Activated B cell treated with CpG ODN at 0.5 μM for 24 hours (primary cell): ENCODE measurements around the gene ZGRF1. TPM values are rescaled to one million over a fixed set of nuclear protein-coding genes. Genes with fewer than 3 reads are reported as not detected.

Source experiments
- ATAC-seq: fragments of 200-7000 bp; cut with Tn5 transposase; one replicate; pipeline ENCODE4 v1.10.0; 2021; ENCODE audit warnings: low read depth, mild to moderate bottlenecking, moderate library complexity
- CTCF ChIA-PET: fragments of 350-600 bp; sonication (Branson Sonifier 250); formaldehyde crosslinking; loops from one replicate; lab custom pipeline; 2021; ENCODE audit warnings: antibody characterized with exemption; lab: Charles Lee
- POLR2A ChIA-PET: fragments of 350-600 bp; sonication (Branson Sonifier 250); formaldehyde crosslinking; loops from one replicate; lab custom pipeline; 2021; ENCODE audit warnings: antibody characterized with exemption; lab: Charles Lee
- DNase-seq: peaks from one replicate; pipeline ENCODE4 v3.0.0; 2022
- H3K27ac Mint-ChIP-seq: one replicate; pipeline ENCODE4 v1.8.0; 2020; ENCODE audit warnings: mixed read lengths
- H3K27me3 Mint-ChIP-seq: one replicate; pipeline ENCODE4 v1.8.0; 2021; ENCODE audit warnings: mixed read lengths
- H3K36me3 Mint-ChIP-seq: one replicate; pipeline ENCODE4 v1.8.0; 2021; ENCODE audit warnings: low read depth, mixed read lengths
- H3K4me1 Mint-ChIP-seq: one replicate; pipeline ENCODE4 v1.8.0; 2021; ENCODE audit warnings: mixed read lengths
- H3K4me3 Mint-ChIP-seq: one replicate; pipeline ENCODE4 v1.8.0; 2020; ENCODE audit warnings: mild to moderate bottlenecking, mixed read lengths
- H3K9me3 Mint-ChIP-seq: one replicate; pipeline ENCODE4 v1.8.0; 2020; ENCODE audit warnings: mixed read lengths
- CTCF ChIP-seq: fragments of 200-600 bp; IDR thresholded peaks from one replicate; pipeline ENCODE4 v1.8.0; 2022; ENCODE audit warnings: antibody characterized with exemption, mild to moderate bottlenecking
- intact Hi-C: fragments of 100-400 bp; cut with micrococcal nuclease; formaldehyde crosslinking; loops from one replicate; pipeline ENCODE4 v1.15.1; 2024
- total RNA-seq: library from RNA; stranded (reverse); gene quantifications from 2 replicates; pipeline ENCODE4 v1.2.3, GENCODE V29; 2022

Gene ZGRF1
- total RNA-seq, 1 donor from 2014 or later: 13.7 TPM

DNA sequence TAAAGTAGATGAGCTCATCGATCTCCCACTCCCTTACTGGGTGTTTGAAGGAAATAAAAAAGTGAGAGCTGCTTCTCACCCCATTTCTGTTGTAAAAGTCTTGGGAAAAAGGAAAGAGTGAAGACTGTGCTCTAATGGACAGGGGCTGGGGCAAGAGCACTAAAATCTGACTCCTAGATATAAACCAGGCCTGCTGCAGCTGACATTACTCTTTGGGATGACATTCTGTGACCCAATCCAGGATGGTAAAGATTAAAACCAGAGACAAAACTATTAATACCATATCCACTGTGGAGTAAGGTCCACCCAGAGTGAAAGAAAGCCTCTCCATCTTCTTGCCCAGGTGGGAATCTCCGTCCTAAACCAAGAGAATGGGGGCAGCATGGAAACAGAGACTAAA, 100.6 kb downstream of the ZGRF1 start:
- Mint-ChIP-seq H3K4me1 (no peaks in the 10 kb centered on the region), H3K4me3 (no peak overlapping the region), H3K9me3 (no peaks in the 10 kb centered on the region), H3K36me3 (no peaks in the 10 kb centered on the region), H3K27me3 (no peaks in the 10 kb centered on the region), H3K27ac (no peak overlapping the region)
- DNase-seq: no peak
- intact Hi-C loops: no loop called here
- TF ChIP-seq CTCF: no peak
- ChIA-PET POLR2A (no interaction called here), CTCF (no interaction called here)
- no peak for ATAC-seq

- CTCF ChIA-PET: no interaction called here
- intact Hi-C loops: no loop called here
- H3K36me3 Mint-ChIP-seq: no peaks in the 10 kb centered on the region
Measured at GRCh38 chr4:112532267-112532666, 104.4 kb downstream of the ZGRF1 start.

DNA sequence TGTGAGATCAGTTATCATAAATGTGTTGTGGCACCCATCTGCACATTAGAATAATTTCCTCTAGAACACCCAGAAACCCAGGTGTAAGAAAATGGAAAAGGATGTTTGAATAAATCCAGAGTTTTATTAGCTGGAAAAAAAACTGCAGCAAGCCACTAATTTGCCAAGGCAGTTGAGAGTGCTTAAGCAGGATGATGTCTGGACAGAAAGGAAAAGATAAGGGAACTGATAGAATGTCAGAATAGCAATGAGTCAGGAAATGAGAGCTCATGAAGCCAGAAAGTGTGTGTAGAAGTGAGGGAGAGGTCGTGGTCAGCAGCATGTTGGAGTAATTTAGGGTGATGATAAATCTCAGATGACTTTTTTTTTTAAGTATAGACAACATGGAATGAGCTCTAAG, 105.6 kb downstream of the ZGRF1 start:
- ChIA-PET POLR2A (no interaction called here), CTCF (interaction anchor here (1.2 kb wide), 1 partner anchor 203 kb away, joined by 4 read pairs; no protein-coding TSS in a partner anchor)
- intact Hi-C loops: no loop called here

More at GRCh38 chr4:112532267-112532666, 104.4 kb downstream of the ZGRF1 start:
- POLR2A ChIA-PET: interaction anchor here (0.6 to 0.7 kb wide), 2 partner anchors 218 to 316 kb away, joined by 3 to 6 read pairs; no protein-coding TSS in a partner anchor
- no peak overlapping the region for H3K27ac Mint-ChIP-seq
- ATAC-seq: no peak
- no peak for DNase-seq
- no peak for TF ChIP-seq CTCF
- H3K4me1 Mint-ChIP-seq: no peaks in the 10 kb centered on the region
- peaks cover 8% of the 10 kb centered on the region for H3K27me3 Mint-ChIP-seq
- no peaks in the 10 kb centered on the region for H3K9me3 Mint-ChIP-seq
- no peak overlapping the region for H3K4me3 Mint-ChIP-seq

GRCh38 chr4:112526061-112526460, 110.6 kb downstream of the ZGRF1 start:
- DNase-seq (no peak), ATAC-seq (no peak)
- Mint-ChIP-seq H3K36me3 (peaks cover 2% of the 10 kb centered on the region), H3K27ac (no peak overlapping the region), H3K4me3 (no peak overlapping the region), H3K4me1 (peaks cover 25% of the 10 kb centered on the region), H3K9me3 (no peaks in the 10 kb centered on the region), H3K27me3 (peaks cover 36% of the 10 kb centered on the region)
- ChIA-PET POLR2A (no interaction called here), CTCF (interaction anchor here (1.6 to 4.7 kb wide), 2 partner anchors 199 to 426 kb away, joined by 3 to 60 read pairs; no protein-coding TSS in a partner anchor)
- intact Hi-C loops: loop anchor here (10.0 kb wide), 1 partner anchor 239 kb away; no protein-coding TSS in a partner anchor
- no peak for TF ChIP-seq CTCF

More for the DNA sequence above, 105.6 kb downstream of the ZGRF1 start:
- H3K27me3 Mint-ChIP-seq: peaks cover 11% of the 10 kb centered on the region
- ATAC-seq: no peak
- no peaks in the 10 kb centered on the region for H3K36me3 Mint-ChIP-seq
- H3K4me1 Mint-ChIP-seq: no peaks in the 10 kb centered on the region
- no peaks in the 10 kb centered on the region for H3K9me3 Mint-ChIP-seq
- H3K4me3 Mint-ChIP-seq: no peak overlapping the region
- no peak for DNase-seq
- no peak overlapping the region for H3K27ac Mint-ChIP-seq
- TF ChIP-seq CTCF: no peak

DNA sequence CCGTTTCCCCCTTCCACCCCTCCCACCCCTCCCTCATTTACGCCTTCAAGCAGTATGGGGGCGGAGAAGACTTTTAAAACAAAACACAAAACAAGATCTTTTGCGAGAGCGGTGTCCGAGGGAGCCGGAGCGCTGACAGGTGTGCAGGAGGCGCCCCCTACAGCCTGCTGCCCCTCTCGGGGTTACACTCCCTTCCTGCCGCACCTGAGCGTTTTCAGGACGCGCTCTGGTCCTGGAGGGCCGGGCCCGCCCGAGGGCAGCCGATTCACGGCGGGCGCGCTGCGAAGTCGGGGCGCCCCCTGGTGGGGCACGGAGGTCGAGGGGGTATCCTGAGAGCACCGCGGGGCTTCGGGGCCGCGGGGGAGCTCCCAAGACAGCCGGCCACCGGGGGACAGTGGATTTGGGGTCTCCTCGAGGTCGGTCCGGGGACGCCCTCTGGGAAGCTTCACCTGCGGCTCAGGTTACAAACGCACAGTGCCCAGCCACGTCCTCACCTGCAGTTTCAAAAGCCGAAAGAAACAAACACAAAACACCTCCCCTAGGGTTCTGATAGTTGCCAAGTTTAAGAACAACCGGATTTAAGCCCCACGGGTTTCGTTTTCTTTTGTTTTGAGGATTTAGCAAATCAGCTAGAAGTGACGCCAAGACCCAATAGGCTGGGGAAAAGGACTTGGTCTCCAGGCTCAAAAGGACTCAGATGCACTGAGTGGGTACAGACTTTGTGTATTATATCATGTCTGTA, 112.8 kb downstream of the ZGRF1 start:
- ChIA-PET CTCF (interaction anchor here (0.5 to 4.7 kb wide), 26 partner anchors 9 to 424 kb away, joined by 3 to 60 read pairs (median 4); no protein-coding TSS in a partner anchor), POLR2A (interaction anchor here (0.6 to 1.2 kb wide), 2 partner anchors 197 to 309 kb away, joined by 3 read pairs; no protein-coding TSS in a partner anchor)
- DNase-seq (peak; percentile 79), ATAC-seq (peak; percentile 88)
- peak; percentile 12 for TF ChIP-seq CTCF
- peaks cover 2% of the 10 kb centered on the region for H3K36me3 Mint-ChIP-seq
- peak overlapping the region; percentile 88 for H3K4me3 Mint-ChIP-seq
- H3K27ac Mint-ChIP-seq: no peak overlapping the region
- intact Hi-C loops: loop anchor here (1.0 to 10.0 kb wide), 12 partner anchors 9 to 449 kb away; partner anchors contain the start of genes FAM241A, LARP7 and ZGRF1
- peaks cover 32% of the 10 kb centered on the region for H3K4me1 Mint-ChIP-seq
- H3K27me3 Mint-ChIP-seq: peaks cover 48% of the 10 kb centered on the region
- no peaks in the 10 kb centered on the region for H3K9me3 Mint-ChIP-seq
